ENCODE data around the gene IVNS1ABP. TPM values are rescaled to one million over a fixed set of nuclear protein-coding genes. Genes with fewer than 3 reads are reported as not detected.
"Not testable (repeated sequence)": the region's sequence is repeated elsewhere in the genome, so short reads cannot be mapped to it uniquely, and the experiment has no call there.

The IVNS1ABP gene
- 39.6 and 47.5 TPM in 2 replicates for total RNA-seq (2014; rRNA removed; shearing (Covaris generic))

DNA sequence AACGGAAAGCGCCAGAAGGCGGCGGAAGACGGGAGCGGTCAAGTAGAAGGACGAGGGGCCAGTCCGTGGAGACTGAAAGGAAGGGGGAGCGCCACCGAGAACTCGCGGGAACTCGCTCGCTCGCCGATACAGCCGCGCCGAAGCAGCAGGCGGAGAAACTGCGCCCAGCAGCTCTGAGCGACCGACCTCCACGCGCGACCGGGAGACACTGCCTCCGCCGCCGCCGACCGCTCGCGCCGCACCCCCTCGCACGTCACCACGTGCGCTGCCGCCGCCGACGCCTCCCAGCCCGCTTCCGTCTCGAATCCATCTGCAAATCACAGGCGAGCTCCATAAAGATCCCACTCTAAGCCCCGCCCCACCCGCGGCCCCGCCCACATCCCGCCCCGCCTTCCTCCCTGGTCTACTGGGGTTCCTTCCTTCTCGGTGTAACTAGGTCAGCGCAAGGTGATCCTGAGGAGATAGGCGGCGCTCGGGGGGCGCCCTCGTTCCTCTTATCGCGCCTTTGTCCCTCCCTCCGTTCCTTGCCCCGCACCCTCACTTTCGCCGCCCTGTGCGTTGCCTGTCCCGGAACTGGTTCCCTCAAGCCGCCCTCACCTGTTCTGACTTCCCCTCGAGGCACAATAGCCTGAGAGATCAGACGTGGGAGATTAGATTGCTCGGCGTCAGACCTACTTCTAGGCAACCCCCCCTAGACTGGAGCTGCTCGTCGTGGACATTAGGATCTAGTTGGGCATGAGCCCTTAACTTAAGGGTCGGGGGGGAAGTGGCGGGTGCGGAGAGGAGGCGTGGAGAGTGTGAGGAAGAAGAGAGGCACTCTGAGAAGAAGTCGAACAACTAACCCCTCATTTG, at the start of gene IVNS1ABP:
TSS of gene IVNS1ABP (minus strand) at position 210 of the 852 bp plus-strand sequence. CDS start 7,750 bp downstream, outside the sequence.
- DNase-seq (ENCODE audit: low spot score), result peak; percentile 94

DNA sequence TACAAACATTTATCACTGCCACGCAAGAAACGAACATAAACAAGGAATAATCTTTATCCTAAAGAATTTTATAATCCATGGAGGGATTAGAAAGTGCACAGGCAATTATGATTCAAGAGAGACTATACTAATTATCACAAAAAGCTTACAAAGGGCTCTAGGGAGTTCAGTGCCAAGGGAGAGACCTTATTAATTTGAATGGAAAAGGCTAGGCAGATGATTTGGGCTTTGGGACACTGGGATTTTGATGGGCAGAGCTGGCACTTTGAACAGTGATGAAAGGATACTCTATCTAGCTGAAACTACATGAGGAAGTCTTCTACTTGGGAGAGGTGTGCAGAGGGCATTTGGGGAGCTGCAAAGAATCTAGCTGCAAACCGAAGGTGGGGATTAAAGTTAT, 48.9 kb upstream of the IVNS1ABP start:
- DNase-seq (ENCODE audit: low spot score), result no peak

DNA sequence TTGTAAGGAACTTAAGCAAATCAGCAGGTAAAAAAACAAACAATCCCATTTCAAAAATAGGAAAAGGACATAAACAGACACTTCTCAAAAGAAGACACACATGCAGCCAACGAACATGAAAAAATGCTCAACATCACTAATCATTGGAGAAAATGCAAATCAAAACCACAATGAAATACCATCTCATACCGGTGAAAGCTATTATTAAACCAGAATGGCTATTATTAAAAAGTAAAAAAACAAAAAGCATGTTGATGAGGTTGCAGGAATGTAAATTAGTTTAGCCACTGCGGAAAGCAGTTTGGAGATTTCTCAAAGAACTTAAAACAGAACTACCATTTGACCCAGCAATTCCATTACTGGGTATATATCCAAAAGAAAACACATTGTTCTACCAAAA, 47.5 kb upstream of the IVNS1ABP start:
- DNase-seq (ENCODE audit: low spot score), result not testable (repeated sequence)

DNA sequence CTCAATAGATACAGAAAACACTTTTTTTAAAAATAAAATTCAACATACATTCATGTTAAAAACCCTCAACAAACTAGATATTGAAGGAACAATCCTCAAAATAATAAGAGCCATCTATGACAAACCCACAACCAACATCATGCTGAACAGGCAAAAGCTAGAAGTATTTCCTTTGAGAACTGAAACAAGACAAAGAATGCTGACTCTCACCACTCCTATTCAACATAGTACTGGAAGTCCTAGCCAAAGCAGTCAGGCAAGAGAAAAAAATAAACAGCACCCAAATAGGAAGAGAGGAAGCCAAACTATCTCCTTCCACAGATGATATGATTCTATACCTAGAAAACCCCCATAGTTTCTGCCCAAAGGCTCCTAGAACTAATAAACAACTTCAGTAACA, 46.2 kb upstream of the IVNS1ABP start:
- no peak for DNase-seq (ENCODE audit: low spot score)

DNA sequence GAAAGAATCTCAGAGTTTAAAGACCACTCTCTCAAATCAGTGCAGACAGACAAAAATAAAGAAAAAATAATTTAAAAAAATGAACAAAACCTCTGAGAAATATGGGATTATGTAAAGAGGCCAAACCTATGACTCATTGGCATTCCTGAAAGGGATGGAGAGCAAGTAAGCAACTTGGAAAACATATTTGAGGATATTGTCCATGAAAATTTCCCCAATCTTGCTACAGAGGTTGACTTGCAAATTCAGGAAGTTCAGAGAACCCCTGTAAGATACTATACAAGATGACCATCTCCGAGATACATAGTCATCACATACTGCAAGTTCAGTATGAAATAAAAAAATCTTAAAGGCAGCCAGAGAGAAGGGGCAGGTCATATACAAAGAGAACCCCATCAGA, 43.7 kb upstream of the IVNS1ABP start:
- DNase-seq (ENCODE audit: low spot score), result no peak

DNA sequence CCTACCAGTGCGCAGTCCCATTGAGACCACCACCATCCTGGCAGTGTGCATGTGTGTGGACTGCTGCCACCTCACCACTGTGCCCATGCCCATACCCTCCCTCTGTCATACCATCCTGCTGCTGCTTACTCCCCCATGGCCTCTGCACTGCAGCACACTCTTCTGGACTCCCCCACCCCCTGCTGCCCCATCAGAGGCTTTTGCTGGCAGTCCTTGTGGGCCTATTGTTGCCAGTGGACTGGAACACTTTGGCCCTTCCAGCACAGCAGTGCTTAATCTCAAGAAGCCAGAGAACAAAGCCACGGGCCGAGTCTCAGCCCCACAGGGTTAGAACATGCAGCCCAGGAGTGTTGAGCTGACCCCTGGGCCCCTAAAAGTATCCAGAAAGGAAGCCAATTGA, 41.9 kb upstream of the IVNS1ABP start:
- no peak for DNase-seq (ENCODE audit: low spot score)

DNA sequence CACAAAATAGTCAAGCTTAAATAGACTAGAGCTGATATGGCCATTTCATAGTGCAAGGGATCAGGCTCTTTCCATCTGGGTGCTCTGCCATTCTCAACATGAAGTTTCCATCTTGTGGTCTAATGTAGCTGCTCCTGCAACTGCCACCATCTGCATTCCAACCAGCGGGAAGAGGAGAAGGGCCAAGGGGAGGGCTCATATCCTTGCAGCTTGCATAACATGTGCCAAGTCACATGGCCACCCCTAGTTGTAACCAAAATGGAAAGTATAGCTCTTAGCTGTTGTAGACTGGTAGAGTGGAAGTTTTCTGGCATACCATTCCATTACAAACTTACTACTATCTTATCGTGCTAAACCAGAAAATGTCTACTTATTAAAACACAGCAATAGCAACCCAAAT, 38.9 kb upstream of the IVNS1ABP start:
- peak; percentile 39 for DNase-seq (ENCODE audit: low spot score)

DNA sequence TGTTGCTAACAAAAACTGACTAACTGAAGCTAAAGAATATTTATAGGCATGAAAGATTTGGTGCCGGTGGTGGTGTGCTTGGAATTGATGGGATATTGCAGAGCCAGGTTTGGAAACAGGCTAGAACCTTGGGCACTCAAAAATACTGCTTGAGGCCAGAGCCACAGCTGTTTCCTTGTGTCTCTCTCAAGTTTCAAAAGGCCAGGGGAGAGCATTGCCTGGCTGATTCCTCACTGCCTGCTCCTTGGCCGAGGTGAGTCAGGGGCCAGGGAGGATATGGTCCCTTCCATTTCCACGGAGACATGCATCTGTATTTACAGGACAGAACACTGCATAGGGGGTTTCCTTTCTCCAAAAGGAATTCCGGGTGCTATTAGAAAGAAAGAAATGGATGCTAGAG, 36.1 kb upstream of the IVNS1ABP start:
- DNase-seq (ENCODE audit: low spot score), result no peak

DNA sequence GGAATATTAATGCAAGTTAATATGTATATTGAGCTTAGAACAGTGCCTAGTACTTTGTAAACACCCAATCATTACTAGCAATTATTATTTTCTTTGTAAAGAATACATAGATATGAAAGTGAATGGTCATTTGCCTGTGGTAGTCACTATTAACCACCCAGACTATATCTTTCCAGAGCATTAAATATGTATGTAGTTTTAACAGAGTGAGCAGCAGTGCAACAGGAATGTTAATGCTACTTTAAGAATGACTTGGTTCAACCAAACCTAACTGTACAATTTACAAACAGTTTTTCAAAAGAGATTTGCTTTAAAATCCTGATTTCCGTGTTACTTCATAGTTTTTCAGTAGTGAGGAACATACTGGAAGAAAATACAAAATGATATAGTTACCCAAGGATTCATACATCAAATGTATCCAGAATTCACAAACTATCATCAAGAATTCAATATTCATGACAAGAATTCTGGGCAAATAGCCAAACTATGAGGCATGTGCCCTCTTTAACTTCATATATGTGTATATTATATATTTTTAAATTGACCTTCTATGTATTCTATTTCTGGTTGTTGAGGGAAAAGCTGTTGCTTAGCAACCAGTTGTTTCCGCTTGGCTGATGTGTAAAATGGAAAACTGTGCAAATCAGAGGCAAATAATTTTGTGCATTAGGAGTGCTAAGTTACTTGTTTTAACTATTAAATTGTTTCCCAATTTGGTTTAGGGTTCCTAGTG, 34.9 kb upstream of the IVNS1ABP start:
- DNase-seq (ENCODE audit: low spot score), result no peak

DNA sequence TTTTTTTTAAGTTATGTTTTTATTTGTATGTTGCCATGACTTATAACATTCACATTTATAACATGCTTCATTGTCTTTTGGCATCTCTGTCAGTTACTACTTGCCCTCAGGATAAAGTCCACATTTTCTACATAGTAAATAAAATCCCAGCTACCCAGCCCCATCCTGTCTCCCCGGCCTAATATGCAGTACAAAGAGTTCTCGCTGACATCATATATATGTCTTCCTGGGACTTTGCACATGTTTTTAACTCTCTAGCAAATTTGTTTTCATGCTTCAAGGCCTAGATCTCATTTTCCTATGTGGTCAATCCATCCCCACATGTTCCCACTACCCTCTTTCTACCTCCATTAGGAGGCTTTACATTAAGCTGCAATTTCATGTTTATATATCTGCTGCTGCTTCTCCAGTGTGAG, 33.0 kb upstream of the IVNS1ABP start:
- no peak for DNase-seq (ENCODE audit: low spot score)

DNA sequence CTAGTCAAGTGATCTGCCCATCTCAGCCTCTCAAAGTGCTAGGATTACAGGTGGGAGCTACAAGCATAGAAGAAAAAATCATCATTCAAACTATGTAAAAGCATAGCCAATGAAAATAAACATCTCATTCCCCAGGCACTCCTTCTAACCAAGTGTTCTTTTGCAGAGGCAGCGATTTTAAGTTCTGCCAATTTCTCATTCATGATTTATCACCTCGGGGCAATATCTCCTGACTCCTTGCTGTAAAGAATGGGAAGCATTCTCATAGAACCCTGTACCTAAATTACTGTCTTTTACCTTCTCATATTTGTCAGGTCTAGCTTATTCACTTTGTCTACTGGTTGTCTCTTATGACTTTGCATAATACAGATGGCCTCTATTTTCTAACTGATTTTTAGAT, 32.5 kb upstream of the IVNS1ABP start:
- no peak for DNase-seq (ENCODE audit: low spot score)

DNA sequence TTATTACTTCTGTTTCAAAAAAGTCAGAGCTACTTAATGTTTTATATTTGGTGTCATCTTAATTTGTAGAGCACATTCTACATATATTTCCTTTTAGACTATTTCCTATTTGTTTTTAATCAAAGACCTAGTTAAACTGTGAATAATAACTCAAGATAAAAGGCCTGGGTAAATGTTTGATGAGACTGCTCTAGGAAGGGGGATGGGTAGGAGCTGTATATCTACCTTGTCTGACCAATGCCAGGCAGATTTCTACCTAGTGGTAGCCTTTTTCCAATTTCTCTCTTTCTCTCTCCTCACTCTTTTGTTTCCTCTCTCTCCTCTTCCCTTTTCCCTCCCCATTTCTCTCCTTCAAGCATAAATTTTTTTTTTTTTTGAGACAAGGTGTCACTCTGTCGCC, 31.9 kb upstream of the IVNS1ABP start:
- no peak for DNase-seq (ENCODE audit: low spot score)

DNA sequence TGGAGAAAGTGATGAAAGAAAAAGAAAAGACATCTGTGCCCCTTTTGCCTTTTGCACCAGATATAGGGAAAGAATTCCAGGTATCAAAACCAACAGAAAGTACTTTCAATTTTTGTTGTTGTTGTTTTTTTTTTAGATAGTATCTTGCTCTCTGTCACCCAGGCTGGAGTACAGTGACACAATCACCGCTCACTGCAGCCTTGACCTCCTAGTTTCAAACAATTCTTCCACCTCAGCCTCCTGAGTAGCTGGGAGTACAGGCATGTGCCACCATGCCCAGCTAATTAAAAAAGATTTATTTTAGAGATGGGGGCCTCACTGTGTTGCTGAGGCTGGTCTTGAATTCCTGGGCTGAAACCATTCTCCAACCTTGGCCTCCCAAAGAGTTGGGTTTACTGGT, 31.3 kb upstream of the IVNS1ABP start:
- no peak for DNase-seq (ENCODE audit: low spot score)

DNA sequence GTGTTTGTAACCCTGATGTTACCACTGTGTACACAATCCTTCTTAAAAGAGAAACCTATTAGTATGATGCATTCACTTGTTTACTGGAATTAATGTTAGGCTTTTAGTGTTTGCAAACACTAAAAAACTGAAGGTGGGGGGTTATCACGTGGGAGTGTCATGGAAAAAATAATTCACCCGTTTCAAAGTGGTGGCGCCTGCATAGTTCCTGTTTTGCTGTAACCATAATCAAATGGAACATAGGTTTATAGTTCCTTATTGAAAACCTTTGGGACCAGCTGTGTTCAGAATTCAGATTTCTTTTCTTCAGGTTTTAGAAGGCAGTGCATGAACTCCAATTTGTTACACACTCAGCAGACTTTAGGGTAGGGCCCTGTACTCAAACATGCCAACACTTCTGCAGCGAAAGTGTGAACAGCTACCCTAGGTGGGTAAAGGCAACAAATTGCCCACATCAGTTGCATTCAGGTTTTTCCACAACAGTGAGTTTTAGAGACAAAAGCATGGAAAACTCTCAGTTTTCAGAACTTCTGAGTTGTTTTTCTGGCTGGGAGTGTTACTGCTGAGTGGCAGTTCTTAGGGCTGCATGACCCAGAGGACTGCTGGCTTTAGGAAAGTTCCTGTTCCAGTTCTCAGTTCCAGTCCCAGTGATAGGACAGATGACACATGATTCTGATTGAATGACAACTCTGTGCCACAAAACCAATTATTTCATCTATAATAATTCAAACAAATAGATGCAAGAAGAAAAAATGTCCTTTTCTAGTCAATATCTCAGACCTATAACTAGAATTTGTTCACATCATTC, 29.1 kb upstream of the IVNS1ABP start:
- DNase-seq (ENCODE audit: low spot score), result no peak

DNA sequence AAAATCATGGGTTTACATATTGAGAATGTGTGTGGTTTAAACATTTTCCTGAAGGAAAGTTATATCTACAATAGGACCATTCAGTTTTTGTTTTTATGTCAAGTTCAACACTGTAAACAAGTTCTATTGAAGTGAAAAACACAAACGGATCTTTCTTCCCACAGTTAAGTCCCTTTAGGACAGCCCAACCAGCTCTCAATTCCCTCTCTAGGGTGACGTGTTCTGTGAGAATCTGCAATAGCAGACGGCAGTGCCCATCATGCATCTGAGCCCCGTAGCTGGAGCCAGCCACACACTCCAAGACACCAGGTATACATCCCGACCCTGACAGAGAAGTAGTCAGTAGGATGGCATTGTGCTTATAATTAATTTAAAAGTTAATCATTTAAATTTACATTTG, 26.3 kb upstream of the IVNS1ABP start:
- no peak for DNase-seq (ENCODE audit: low spot score)

DNA sequence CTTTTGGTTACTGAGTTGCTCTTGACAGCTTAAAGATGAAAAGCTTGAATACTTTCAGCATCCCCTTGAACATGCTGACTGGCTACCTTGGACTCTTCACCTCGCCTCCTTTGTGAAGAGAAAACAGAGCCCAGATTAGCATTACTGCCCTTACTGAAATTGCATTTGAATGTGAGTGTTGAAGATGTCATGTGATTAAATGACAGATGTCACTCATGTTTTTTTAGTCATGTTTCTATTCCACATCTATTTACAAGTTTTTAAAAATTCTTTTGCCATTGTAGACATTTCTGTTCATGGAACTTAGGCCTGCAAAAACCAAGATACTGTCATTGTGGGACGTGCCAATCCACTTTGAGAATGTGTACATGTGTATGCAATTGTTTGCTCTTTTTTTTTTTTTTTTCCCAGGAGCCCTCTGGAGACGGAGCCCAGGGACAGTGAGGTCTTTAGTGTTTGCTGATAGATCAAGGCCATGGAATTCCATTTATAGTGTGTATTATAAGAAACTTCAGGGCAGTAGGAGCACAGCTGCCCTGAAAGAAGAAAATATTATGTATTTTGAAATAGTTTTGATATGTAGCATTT, 25.7 kb upstream of the IVNS1ABP start:
- DNase-seq (ENCODE audit: low spot score), result no peak

DNA sequence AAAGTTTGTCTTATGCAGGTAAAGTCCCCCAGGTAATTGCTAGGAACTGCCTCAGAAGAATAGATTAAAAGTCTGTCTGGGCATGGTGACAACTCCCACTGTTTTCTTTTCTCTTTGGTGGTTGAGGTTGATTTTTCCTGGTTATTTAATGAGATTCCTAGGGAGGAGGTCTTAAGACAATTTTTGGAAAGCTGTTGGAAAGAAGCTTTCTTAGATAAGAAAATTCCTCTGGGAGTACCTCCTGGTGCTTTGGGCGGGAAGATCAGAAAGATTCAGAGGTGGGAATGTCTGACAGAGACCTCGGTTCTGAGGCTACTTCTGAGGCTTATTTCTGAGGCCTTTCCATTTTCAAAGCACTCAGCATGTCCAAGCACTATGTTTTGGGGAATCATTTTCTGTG, 25.0 kb upstream of the IVNS1ABP start:
- no peak for DNase-seq (ENCODE audit: low spot score)

DNA sequence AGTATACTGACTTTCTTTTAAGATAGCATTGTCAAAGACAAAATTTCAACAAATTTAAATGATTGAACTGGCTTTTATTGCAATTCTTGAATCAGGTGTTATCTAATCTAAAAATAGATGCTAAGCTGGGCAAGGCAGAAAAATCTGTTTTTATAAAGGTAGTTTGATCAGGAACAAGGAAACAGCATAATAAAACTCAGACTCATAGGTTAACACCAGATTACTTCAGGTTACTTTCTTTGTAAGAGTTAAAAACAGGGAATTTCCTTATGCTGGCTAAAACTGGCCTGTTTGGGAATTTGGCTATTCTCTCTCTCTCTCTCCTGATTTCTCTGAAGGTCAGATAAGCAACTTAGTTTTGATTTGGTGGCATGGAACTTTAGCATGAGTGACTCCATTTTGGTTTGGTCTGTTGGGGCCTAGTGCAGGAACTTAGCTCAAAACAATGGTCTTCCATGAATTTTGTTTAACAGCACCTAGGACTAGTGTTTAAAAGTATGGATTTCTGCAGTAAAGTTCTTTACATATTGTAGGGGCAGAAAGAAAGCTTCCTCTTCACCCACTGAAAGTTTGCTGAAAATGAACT, 24.2 kb upstream of the IVNS1ABP start:
- no peak for DNase-seq (ENCODE audit: low spot score)

DNA sequence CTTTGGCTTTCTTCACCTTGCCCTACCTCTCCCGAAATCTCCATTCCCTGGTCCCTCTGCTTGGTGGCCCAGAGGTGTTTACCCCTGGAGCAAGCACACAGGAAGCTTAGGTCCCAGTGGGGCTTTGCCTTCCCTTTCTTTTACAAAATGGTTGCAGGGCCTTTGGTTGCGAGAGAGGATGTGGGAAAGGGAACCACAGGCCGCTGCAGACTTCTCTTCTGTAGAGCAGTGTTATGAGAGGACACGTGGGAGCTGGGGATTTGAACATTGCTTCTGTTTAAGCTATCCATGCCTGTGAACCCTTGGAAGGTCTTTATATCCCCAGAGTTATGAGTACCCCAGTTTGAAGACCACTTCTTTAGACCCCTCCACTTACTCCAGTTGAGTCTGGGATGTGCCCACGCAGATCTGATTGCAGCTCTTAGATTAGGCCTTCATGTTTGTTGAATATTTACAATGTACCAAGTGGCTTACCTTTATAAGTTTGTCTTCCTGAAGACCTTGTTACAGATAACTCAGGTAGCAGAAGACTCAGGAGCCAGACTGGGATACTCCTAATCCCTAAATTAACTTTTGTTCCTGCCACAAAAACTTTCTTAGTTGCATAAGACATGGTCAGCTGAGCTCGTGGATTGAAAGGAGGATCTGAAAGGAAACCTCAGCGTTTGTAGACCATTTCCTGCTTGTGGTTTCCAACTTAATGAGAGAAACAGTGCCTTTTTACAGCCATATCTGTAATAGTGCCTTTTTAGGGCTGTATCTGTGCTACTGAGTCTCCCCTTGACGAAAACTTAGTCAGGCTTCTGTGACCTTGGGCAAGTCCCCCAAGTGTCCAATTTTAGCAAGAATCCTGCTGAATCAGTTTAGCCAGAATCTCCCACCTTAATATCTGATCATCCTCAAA, 21.9 kb upstream of the IVNS1ABP start:
- DNase-seq (ENCODE audit: low spot score), result peak; percentile 63

DNA sequence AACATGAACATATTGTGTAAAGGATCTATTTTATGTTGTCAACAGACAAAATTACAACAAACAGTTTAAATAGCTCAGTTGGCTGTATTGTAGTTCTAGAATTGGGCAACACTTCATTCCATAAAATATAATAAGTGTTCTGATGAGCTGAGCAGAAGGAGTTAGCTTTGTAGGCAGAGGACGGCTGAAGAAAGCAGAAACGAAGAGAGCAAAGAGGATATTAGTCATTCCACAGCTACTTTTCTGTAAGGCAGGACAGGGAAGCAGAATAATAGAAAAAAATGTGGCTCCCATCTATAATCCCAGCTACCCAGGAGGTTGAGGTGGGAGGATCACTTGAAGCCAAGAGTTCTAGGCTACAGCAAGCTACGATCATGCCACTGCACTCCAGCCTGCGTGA, 20.2 kb upstream of the IVNS1ABP start:
- DNase-seq (ENCODE audit: low spot score), result no peak

Data from H4 (cell line).